ENCODE data around the gene FLAD1.

Gene FLAD1

GRCh38 chr1:155005076-155006011, 22.2 kb downstream of the FLAD1 start:
- ATAC-seq (replicated peaks): no peak
- peaks cover 49 to 76% of the 10 kb centered on the region in 2 donors for H3K4me1 Mint-ChIP-seq
- peak overlapping the region; percentile 94 for H3K27ac Mint-ChIP-seq
- no peak for DNase-seq
- no peaks in the 10 kb centered on the region for H3K9me3 Mint-ChIP-seq
- peak overlapping the region; percentile 53 for H3K4me3 Mint-ChIP-seq
- H3K27me3 Mint-ChIP-seq: no peaks in the 10 kb centered on the region
- peaks cover 11 to 30% of the 10 kb centered on the region in 2 donors for H3K36me3 Mint-ChIP-seq

- Mint-ChIP-seq H3K27me3 (no peaks in the 10 kb centered on the region), H3K36me3 (peaks cover 11 to 34% of the 10 kb centered on the region in 2 donors), H3K27ac (peak overlapping the region; percentile 91), H3K9me3 (no peaks in the 10 kb centered on the region), H3K4me1 (peaks cover 56 to 83% of the 10 kb centered on the region in 2 donors), H3K4me3 (peak overlapping the region; percentile 69 to 73)
- DNase-seq: peak; percentile 50
- ATAC-seq (replicated peaks): peak; percentile 54 to 61
These were observed 23.5 kb downstream of the FLAD1 start for GRCh38 chr1:155006601-155007101.

- no peaks in the 10 kb centered on the region for H3K27me3 Mint-ChIP-seq
- H3K4me1 Mint-ChIP-seq: peaks cover 60 to 90% of the 10 kb centered on the region in 2 donors
- H3K9me3 Mint-ChIP-seq: no peaks in the 10 kb centered on the region
- ATAC-seq (replicated peaks): no peak
- no peak for DNase-seq
- H3K27ac Mint-ChIP-seq: no peak overlapping the region
- peaks cover 11 to 34% of the 10 kb centered on the region in 2 donors for H3K36me3 Mint-ChIP-seq
- no peak overlapping the region for H3K4me3 Mint-ChIP-seq
These were observed 24.2 kb downstream of the FLAD1 start for GRCh38 chr1:155007251-155007828.

- H3K9me3 Mint-ChIP-seq: no peaks in the 10 kb centered on the region
- peaks cover 11 to 40% of the 10 kb centered on the region in 2 donors for H3K36me3 Mint-ChIP-seq
- H3K27me3 Mint-ChIP-seq: no peaks in the 10 kb centered on the region
- no peak for DNase-seq
- H3K4me3 Mint-ChIP-seq: peak overlapping the region; percentile 27 to 54
- peaks cover 68 to 99% of the 10 kb centered on the region in 2 donors for H3K4me1 Mint-ChIP-seq
- H3K27ac Mint-ChIP-seq: peak overlapping the region; percentile 81
- ATAC-seq (replicated peaks): no peak
These were observed 25.1 kb downstream of the FLAD1 start for GRCh38 chr1:155008015-155008941.

GRCh38 chr1:155009221-155009711, 26.1 kb downstream of the FLAD1 start:
- Mint-ChIP-seq H3K9me3 (no peaks in the 10 kb centered on the region), H3K27ac (peak overlapping the region; percentile 89), H3K4me3 (peak overlapping the region; percentile 54 to 74), H3K4me1 (peaks cover 70 to 99% of the 10 kb centered on the region in 2 donors), H3K36me3 (peaks cover 8 to 38% of the 10 kb centered on the region in 2 donors), H3K27me3 (no peaks in the 10 kb centered on the region)
- no peak for DNase-seq
- ATAC-seq (replicated peaks): no peak

GRCh38 chr1:155009742-155010141, 26.6 kb downstream of the FLAD1 start:
- Mint-ChIP-seq H3K36me3 (peaks cover 8 to 38% of the 10 kb centered on the region in 2 donors), H3K4me3 (peak overlapping the region in 1 of 2 donors; percentile 74), H3K27ac (peak overlapping the region; percentile 89), H3K27me3 (no peaks in the 10 kb centered on the region), H3K4me1 (peaks cover 66 to 98% of the 10 kb centered on the region in 2 donors), H3K9me3 (no peaks in the 10 kb centered on the region)
- no peak for ATAC-seq (replicated peaks)
- DNase-seq: no peak

GRCh38 chr1:155010211-155010918, 27.2 kb downstream of the FLAD1 start:
- Mint-ChIP-seq H3K4me3 (no peak overlapping the region), H3K27me3 (no peaks in the 10 kb centered on the region), H3K27ac (peak overlapping the region; percentile 89), H3K9me3 (no peaks in the 10 kb centered on the region), H3K4me1 (peaks cover 63 to 94% of the 10 kb centered on the region in 2 donors), H3K36me3 (peaks cover 10 to 39% of the 10 kb centered on the region in 2 donors)
- no peak for DNase-seq
- ATAC-seq (replicated peaks): no peak

GRCh38 chr1:155011004-155011416, 27.9 kb downstream of the FLAD1 start:
- DNase-seq: no peak
- no peaks in the 10 kb centered on the region for H3K27me3 Mint-ChIP-seq
- ATAC-seq (replicated peaks): no peak
- peak overlapping the region; percentile 25 for H3K27ac Mint-ChIP-seq
- peaks cover 64 to 94% of the 10 kb centered on the region in 2 donors for H3K4me1 Mint-ChIP-seq
- H3K4me3 Mint-ChIP-seq: no peak overlapping the region
- peaks cover 16 to 45% of the 10 kb centered on the region in 2 donors for H3K36me3 Mint-ChIP-seq
- H3K9me3 Mint-ChIP-seq: no peaks in the 10 kb centered on the region

- H3K27me3 Mint-ChIP-seq: no peaks in the 10 kb centered on the region
- peaks cover 64 to 94% of the 10 kb centered on the region in 2 donors for H3K4me1 Mint-ChIP-seq
- peaks cover 16 to 43% of the 10 kb centered on the region in 2 donors for H3K36me3 Mint-ChIP-seq
- ATAC-seq (replicated peaks) (no peak), DNase-seq (no peak)
- H3K9me3 Mint-ChIP-seq: no peaks in the 10 kb centered on the region
- peak overlapping the region; percentile 25 for H3K27ac Mint-ChIP-seq
- no peak overlapping the region for H3K4me3 Mint-ChIP-seq
These were observed 28.4 kb downstream of the FLAD1 start for GRCh38 chr1:155011437-155012025.

GRCh38 chr1:155012026-155012546, 28.9 kb downstream of the FLAD1 start:
- ATAC-seq (replicated peaks) (no peak), DNase-seq (no peak)
- peak overlapping the region; percentile 20 for H3K27ac Mint-ChIP-seq
- no peaks in the 10 kb centered on the region for H3K9me3 Mint-ChIP-seq
- peaks cover 16 to 42% of the 10 kb centered on the region in 2 donors for H3K36me3 Mint-ChIP-seq
- no peaks in the 10 kb centered on the region for H3K27me3 Mint-ChIP-seq
- H3K4me3 Mint-ChIP-seq: no peak overlapping the region
- H3K4me1 Mint-ChIP-seq: peaks cover 65 to 94% of the 10 kb centered on the region in 2 donors

GRCh38 chr1:155012776-155013602, 29.8 kb downstream of the FLAD1 start:
- peaks cover 16 to 41% of the 10 kb centered on the region in 2 donors for H3K36me3 Mint-ChIP-seq
- H3K27me3 Mint-ChIP-seq: no peaks in the 10 kb centered on the region
- H3K4me3 Mint-ChIP-seq: no peak overlapping the region
- H3K27ac Mint-ChIP-seq: peak overlapping the region; percentile 47
- H3K9me3 Mint-ChIP-seq: no peaks in the 10 kb centered on the region
- DNase-seq: no peak
- no peak for ATAC-seq (replicated peaks)
- peaks cover 63 to 93% of the 10 kb centered on the region in 2 donors for H3K4me1 Mint-ChIP-seq

- Mint-ChIP-seq H3K27ac (peak overlapping the region; percentile 56), H3K27me3 (no peaks in the 10 kb centered on the region), H3K4me1 (peaks cover 59 to 93% of the 10 kb centered on the region in 2 donors), H3K9me3 (no peaks in the 10 kb centered on the region), H3K36me3 (peaks cover 16 to 36% of the 10 kb centered on the region in 2 donors), H3K4me3 (no peak overlapping the region)
- DNase-seq (no peak), ATAC-seq (replicated peaks) (no peak)
These were observed 30.5 kb downstream of the FLAD1 start for GRCh38 chr1:155013632-155014031.
